Spinal cord (tissue), 10 donors: Measurements from ENCODE around the gene CTNNA2. TPM values are rescaled to one million over a fixed set of nuclear protein-coding genes. Genes with fewer than 3 reads are reported as not detected.

Experiments
- DNase-seq, 6 donors: peaks; one replicate each; pipeline versions ENCODE4 v3.0.0 to v3.0.0-alpha.2; 2013 to 2015; ENCODE audit warnings: low spot score in 6 of 6, low read depth in 4 of 6
- H3K27ac ChIP-seq: one replicate; pipeline ENCODE4 v1.5.1; 2013; ENCODE audit warnings: low read depth, low read length, control low read depth
- H3K27me3 ChIP-seq: one replicate; pipeline ENCODE4 v1.6.1; 2013; ENCODE audit warnings: low read length; ENCODE audit not compliant: control insufficient read depth, insufficient read depth
- H3K36me3 ChIP-seq: one replicate; pipeline ENCODE4 v1.6.1; 2013; ENCODE audit warnings: low read length; ENCODE audit not compliant: control insufficient read depth, insufficient read depth
- H3K4me1 ChIP-seq: one replicate; pipeline ENCODE4 v1.6.1; 2013; ENCODE audit warnings: low read length; ENCODE audit not compliant: control insufficient read depth, insufficient read depth
- H3K4me3 ChIP-seq: one replicate; pipeline ENCODE4 v1.5.1; 2013; ENCODE audit warnings: low read depth, low read length, control low read depth
- H3K9me3 ChIP-seq: one replicate; pipeline ENCODE4 v1.6.1; 2013; ENCODE audit warnings: low read length; ENCODE audit not compliant: control insufficient read depth, insufficient read depth
- WGBS: methylation state at CpG from one replicate; pipeline ENCODE4 v1.1.5; 2013; ENCODE audit warnings: missing lambda C conversion rate; ENCODE audit not compliant: insufficient coverage; 5-methylcytosine and 5-hydroxymethylcytosine counted together
- polyA plus RNA-seq, 2 donors: library from polyadenylated mRNA; unstranded; fragments of 120-200 nt; gene quantifications; one replicate each; pipeline ENCODE4 v1.2.1, GENCODE V29; 2013; ENCODE audit not compliant: insufficient read length in 2 of 2
- total RNA-seq, 2 donors: library from RNA; depleted of rRNA in 1 of 2; stranded (reverse); fragments of 120-200 nt in 1 of 2; fragments of >200 nt in 1 of 2; gene quantifications; one replicate each; pipeline versions ENCODE4 v1.2.3 to v1.2.4, GENCODE V29; 2013 to 2014
- donor health status: healthy.

CTNNA2 gene
- total and polyA plus RNA-seq, 4 donors = 42.4 to 117 (median 84.7) TPM

DNA sequence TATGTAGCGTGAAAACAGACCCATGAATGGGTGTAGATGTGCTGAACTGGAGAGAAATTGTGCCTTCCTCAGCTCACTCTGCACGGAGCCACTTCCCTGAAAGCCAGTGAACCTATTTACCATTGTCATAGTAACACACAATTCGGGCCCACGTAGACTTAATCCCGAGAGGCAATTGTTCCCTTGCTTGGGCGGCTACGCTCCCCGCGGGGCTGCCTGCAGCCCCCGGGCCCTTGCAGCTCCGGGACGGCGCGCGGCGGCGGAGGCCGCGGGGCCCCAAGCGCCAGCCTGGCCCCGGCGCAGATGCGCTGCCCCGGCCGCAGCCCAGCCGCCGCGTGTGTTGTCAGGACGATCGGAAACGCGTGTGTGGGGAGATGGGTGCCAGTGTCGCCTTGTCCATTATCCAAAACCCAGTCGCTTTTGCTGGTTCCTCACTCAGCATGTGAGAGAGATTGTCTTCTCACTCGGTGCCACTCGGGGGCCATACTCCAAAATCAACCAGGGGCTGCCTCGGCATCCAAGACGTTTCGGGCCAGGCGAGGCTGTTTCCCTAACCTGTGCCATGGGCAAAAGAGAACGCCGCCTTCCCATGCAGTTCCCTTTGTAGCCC is 809.6 kb downstream of the CTNNA2 start:
- no peak overlapping the region for H3K27ac ChIP-seq
- H3K9me3 ChIP-seq = no peaks in the 10 kb centered on the region
- H3K4me1 ChIP-seq = peaks cover 7% of the 10 kb centered on the region
- DNase-seq = peak in 2 of 6 donors; percentile 56 to 84
- peaks cover 3% of the 10 kb centered on the region for H3K27me3 ChIP-seq
- H3K36me3 ChIP-seq = no peaks in the 10 kb centered on the region
- peak overlapping the region; percentile 10 for H3K4me3 ChIP-seq
- WGBS = 2% methylated on average over 38 of the region's 42 CpGs

DNA sequence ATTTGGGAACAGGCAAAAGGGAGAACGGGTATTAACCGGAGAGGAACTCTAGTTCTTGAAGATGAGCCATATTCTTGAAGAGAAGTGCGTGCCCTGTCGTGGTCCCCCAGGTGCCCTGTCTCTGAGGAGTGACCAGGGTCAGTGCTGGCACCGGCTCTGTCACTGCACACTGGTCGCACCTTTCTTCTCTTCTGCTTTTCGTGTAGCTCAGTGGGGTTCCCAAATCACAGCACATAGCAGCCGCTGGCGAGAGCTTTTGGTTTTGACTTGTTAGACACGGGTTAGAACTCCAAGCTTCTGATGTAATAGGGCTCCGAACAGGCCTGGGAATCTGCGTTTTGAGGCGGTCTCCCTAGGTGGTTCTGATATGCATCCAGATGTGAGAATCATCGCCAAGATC is 810.1 kb downstream of the CTNNA2 start:
- Histone ChIP-seq H3K36me3 (no peaks in the 10 kb centered on the region), H3K27ac (no peak overlapping the region), H3K27me3 (peaks cover 3% of the 10 kb centered on the region), H3K9me3 (no peaks in the 10 kb centered on the region), H3K4me3 (no peak overlapping the region), H3K4me1 (peaks cover 7% of the 10 kb centered on the region)
- 38% methylated on average over 14 of the region's 14 CpGs for WGBS
- DNase-seq = no peak

DNA sequence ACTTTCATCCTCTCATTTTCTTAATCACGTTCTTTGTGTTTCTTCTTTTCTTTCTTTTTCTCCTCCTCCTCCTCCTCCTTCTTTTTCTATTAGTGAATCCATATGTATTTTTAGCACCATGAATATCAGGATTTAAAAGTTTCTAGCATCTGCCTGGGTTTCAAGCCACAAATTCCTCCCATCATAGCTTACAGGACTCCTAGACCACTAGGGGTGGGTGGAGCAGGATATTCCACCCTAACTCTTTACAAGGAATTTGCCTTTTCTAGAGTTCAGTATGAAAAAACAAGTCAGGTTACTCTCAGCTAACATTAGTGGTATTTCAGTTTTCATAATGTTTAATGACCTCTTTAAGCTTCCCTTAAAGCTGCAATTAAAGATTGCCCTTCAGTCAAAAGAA is 810.8 kb downstream of the CTNNA2 start:
- peaks cover 7% of the 10 kb centered on the region for H3K4me1 ChIP-seq
- WGBS = no CpG with 5 or more reads among the region's 1 CpG
- H3K4me3 ChIP-seq = no peak overlapping the region
- H3K36me3 ChIP-seq = no peaks in the 10 kb centered on the region
- H3K27me3 ChIP-seq = peaks cover 3% of the 10 kb centered on the region
- H3K9me3 ChIP-seq = no peaks in the 10 kb centered on the region
- no peak overlapping the region for H3K27ac ChIP-seq
- no peak for DNase-seq

DNA sequence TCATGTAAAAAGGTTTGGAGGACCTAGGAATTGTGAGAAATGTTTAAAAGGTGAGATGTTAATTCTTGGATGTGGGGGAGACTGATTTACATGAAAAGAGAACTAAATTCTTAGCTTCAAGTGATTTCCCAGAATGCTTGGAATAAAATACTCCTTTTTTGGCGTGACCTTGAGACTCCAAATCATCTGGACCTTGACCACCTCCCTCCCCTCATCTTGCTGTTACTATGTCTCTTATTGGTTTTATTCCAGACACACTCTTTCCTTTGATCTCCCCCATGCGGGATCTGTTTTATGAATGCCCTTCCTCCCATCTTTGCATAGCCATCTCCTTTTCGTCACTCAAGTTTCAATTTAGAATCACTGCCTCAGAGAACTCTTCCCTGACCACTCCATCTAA is 811.7 kb downstream of the CTNNA2 start:
- Histone ChIP-seq H3K27me3 (peaks cover 3% of the 10 kb centered on the region), H3K9me3 (no peaks in the 10 kb centered on the region), H3K27ac (no peak overlapping the region), H3K4me1 (peaks cover 7% of the 10 kb centered on the region), H3K4me3 (no peak overlapping the region), H3K36me3 (no peaks in the 10 kb centered on the region)
- DNase-seq = no peak
- WGBS = 77% methylated on average over 3 of the region's 3 CpGs

DNA sequence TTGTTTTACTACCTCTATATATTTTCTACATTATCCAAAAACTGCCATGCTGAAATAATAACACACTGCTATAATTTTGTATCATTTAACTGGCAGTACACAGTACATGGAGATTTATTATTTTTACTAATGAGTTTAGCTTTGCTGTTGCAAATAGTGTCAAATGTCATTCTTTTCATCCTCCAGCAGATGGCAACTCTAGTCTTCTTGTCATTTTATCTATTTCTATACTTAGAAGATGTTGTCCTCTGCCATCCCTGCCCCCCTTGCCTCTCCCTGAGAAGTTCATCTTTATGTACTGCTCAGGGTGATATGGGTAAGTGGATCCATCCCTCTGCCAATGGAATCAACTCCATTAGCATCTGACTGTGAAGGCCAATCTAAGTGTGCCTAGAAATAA is 813.4 kb downstream of the CTNNA2 start:
- no peak overlapping the region for H3K4me3 ChIP-seq
- no peaks in the 10 kb centered on the region for H3K9me3 ChIP-seq
- peaks cover 10% of the 10 kb centered on the region for H3K4me1 ChIP-seq
- peaks cover 3% of the 10 kb centered on the region for H3K27me3 ChIP-seq
- H3K36me3 ChIP-seq = no peaks in the 10 kb centered on the region
- no peak overlapping the region for H3K27ac ChIP-seq
- DNase-seq = peak in 3 of 6 donors; percentile 42 to 89 (median 59)

DNA sequence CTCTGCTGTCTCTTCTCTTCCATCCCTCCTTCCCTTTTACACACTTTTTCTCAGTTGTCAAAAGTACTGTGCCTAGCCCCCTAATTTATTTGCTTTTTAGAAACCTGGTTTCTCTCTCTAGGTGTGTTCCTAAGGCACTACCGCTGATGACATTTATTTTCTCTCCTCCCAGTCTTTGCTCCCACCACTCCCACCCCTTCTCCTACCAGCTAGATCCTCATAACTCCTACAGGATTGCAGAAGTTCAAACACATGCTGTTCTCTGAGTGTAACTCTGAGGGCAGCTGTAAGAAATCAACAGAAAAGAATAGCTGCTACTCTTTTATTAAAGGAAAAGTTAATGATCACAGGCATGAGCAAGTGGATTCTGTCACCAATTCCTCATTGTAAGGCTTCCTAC is 814.0 kb downstream of the CTNNA2 start:
- peaks cover 10% of the 10 kb centered on the region for H3K4me1 ChIP-seq
- H3K27ac ChIP-seq = no peak overlapping the region
- no peak overlapping the region for H3K4me3 ChIP-seq
- DNase-seq = no peak
- 75% methylated on average over 1 of the region's 1 CpG for WGBS
- H3K27me3 ChIP-seq = peaks cover 3% of the 10 kb centered on the region
- no peaks in the 10 kb centered on the region for H3K9me3 ChIP-seq
- no peaks in the 10 kb centered on the region for H3K36me3 ChIP-seq

DNA sequence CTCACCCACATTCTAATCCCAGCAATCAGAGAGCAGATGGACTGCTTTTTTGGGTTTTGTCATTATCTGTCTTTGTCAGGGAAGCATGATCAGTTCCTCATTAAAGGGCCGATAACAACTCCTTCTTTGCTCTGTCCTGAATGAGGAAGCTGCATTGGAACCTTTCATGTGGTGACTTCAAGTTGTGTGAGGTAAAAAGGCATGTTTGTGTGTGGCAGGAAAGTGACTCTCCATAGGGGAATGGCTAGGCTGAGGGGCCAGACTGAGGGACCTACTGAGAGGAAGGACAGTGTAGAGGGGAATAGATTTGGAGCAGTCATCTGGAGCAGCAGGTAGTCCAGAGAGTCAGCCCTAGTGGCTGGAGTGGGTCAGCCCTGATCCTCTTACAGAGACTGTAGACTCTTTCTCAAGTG is 815.3 kb downstream of the CTNNA2 start:
- Histone ChIP-seq H3K4me3 (no peak overlapping the region), H3K36me3 (no peaks in the 10 kb centered on the region), H3K27me3 (no peaks in the 10 kb centered on the region), H3K9me3 (no peaks in the 10 kb centered on the region), H3K4me1 (peaks cover 3% of the 10 kb centered on the region), H3K27ac (no peak overlapping the region)
- no peak for DNase-seq
- WGBS = 50% methylated on average over 1 of the region's 1 CpG

DNA sequence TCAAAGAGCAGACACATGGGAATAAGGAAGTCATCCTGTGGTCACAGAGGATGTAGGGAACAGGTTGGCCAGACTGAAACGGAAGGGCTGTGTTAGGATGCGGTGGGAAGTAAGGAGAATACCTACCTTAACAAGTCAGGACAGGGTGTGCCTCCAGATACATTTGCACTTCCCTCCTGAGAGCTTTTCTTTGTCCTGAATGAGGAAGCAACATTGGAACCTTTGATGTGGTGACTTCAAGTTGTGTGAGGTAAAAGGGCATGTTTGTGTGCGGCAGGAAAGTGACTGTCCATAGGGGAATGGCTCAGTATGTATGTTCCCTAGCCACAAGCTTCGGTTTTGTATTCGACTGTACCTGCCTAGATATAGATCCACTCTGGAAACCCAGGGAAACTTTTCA is 816.6 kb downstream of the CTNNA2 start:
- WGBS = 84% methylated on average over 5 of the region's 5 CpGs
- H3K27ac ChIP-seq = no peak overlapping the region
- no peak for DNase-seq
- H3K36me3 ChIP-seq = no peaks in the 10 kb centered on the region
- H3K4me1 ChIP-seq = peaks cover 3% of the 10 kb centered on the region
- no peaks in the 10 kb centered on the region for H3K27me3 ChIP-seq
- no peaks in the 10 kb centered on the region for H3K9me3 ChIP-seq
- H3K4me3 ChIP-seq = no peak overlapping the region

DNA sequence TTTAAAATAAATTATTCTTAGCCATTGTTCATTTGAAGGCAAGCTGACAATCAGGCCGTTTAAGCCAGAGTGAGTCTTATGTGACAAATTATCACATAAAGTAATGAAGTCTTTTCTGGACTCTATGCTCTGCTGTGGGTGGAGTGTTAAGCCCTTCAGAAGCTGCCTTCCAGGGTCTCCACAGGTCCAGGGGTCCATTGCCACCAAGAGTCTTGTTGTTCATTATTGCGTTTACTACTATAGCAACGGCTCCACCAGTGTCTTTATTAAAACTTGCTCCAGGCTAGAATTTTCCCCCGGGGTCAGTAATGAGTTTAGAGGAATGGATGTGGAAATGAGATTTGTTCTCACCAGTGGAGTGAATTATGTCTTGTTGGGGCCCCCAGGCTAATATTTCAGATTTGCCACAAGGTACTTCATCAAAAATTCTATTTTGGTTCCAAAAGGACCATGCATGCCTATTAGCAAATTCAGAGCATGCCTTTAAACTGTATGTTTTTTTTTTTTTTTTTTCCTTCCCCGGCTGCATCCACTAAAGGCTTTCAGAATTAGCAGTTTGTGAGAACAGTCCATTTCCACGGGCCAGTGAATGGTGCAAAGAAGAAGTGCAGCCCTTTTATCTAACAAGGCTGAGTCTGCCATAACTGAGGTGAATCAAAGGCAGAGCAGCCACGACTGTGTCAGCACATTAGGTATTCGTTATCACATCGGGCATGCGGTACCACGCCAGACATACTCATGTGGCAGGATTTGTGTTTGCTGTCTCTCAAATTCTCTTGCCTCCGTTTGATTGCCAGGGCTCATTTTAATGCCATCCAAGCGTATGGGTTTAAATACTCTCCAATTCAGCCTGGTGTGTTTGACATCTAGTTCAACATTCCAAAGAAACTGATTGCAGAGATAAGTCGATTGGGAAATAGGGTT is 817.9 kb downstream of the CTNNA2 start:
- WGBS = 45% methylated on average over 9 of the region's 14 CpGs

DNA sequence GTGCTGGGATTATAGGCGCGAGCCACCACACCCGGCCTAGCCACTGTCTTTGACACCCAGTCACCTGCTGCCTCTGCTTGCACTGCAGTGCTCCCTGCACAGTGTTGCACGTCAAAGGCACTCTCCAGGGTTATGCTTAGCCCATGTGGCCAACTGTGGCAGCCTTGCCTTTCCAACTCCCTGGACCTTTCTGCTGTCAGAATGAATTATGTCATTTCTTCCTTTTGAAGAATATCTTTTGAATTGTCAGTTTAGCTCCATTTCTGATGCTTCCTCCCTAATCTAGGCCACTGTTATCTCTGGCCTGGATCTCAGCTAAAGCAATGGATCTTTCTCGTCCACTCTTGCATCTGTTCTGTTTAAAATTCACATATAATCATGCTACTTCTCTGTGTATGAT is 821.0 kb downstream of the CTNNA2 start:
- Histone ChIP-seq H3K4me1 (peaks cover 3% of the 10 kb centered on the region), H3K4me3 (no peak overlapping the region), H3K27ac (no peak overlapping the region), H3K9me3 (no peaks in the 10 kb centered on the region), H3K27me3 (no peaks in the 10 kb centered on the region), H3K36me3 (no peaks in the 10 kb centered on the region)
- 94% methylated on average over 4 of the region's 5 CpGs for WGBS
- no peak for DNase-seq

More for the DNA sequence above, 817.9 kb downstream of the CTNNA2 start:
- no peak overlapping the region for H3K4me3 ChIP-seq
- no peaks in the 10 kb centered on the region for H3K27me3 ChIP-seq
- no peaks in the 10 kb centered on the region for H3K36me3 ChIP-seq
- no peak overlapping the region for H3K27ac ChIP-seq
- DNase-seq = peak in 2 of 6 donors; percentile 38 to 87
- peaks cover 3% of the 10 kb centered on the region for H3K4me1 ChIP-seq
- H3K9me3 ChIP-seq = no peaks in the 10 kb centered on the region
